Neural crest cell (in vitro differentiated cells): ENCODE data around the gene TMPRSS9. TPM values are rescaled to one million over a fixed set of nuclear protein-coding genes. Genes with fewer than 3 reads are reported as not detected.

Experiments used
- DNase-seq: peaks from one replicate; pipeline ENCODE4 v3.0.0; 2021; ENCODE audit warnings: low read depth, mixed read lengths, low spot score
- H3K27ac Mint-ChIP-seq: one replicate; pipeline ENCODE4 v1.8.0; 2021; ENCODE audit warnings: mild to moderate bottlenecking, mixed read lengths; ENCODE audit not compliant: unreplicated experiment
- H3K27me3 Mint-ChIP-seq: 2 replicates; pipeline ENCODE4 v1.8.0; 2021; ENCODE audit warnings: low read depth, mild to moderate bottlenecking, mixed read lengths
- H3K36me3 Mint-ChIP-seq: 2 replicates; pipeline ENCODE4 v1.8.0; 2021; ENCODE audit warnings: low read depth, mild to moderate bottlenecking, mixed read lengths
- H3K4me1 Mint-ChIP-seq: 2 replicates; pipeline ENCODE4 v1.8.0; 2021; ENCODE audit warnings: mixed read lengths
- H3K4me3 Mint-ChIP-seq: one replicate; pipeline ENCODE4 v1.8.0; 2021; ENCODE audit warnings: mild to moderate bottlenecking, mixed read lengths
- H3K9me3 Mint-ChIP-seq: 2 replicates; pipeline ENCODE4 v1.8.0; 2021; ENCODE audit warnings: mixed read lengths
- total RNA-seq: library from RNA; stranded (reverse); gene quantifications from 2 replicates; pipeline ENCODE4 v1.2.1, GENCODE V29; 2021
- TF ChIP-seq, protein P1 (sequence below): fragments of 200-600 bp; sonication (generic); conservative IDR thresholded peaks from 2 replicates; pipeline ENCODE4 v1.5.0; 2021; ENCODE audit warnings: antibody characterized with exemption, mild to moderate bottlenecking

The TMPRSS9 gene
- total RNA-seq, 1 donor from 2014 or later, result 0.12 TPM

DNA sequence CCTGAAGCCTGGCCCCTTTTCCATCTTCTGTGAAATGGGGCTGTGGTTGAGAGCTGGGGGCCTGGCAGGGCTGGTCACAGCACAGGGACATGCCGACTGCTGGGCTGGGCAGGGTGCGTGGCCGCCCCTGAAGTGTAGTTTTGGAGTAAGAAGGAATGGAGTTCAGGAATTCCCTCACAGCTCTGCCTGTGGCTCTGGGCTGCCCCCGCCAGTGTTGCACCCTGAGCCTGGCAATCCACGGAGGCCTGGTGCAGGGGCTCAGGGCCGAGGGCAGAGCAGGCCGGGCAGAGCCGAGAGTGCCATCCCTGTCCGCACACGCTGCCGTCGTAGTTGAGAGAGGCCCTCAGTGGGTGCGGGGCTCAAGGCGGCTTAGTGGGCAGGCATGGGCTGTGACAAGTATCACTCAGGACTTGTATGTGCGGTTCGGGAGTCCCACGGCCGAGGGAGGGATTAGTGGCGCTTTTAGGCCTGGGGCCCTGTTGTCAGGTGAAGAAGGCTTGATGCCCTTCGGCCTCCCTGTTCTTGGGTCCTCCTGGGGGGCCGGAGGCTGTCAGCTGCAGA is 21.9 kb upstream of the TMPRSS9 start:
- H3K4me3 Mint-ChIP-seq, result no peak overlapping the region
- peaks cover 26% of the 10 kb centered on the region for H3K4me1 Mint-ChIP-seq
- H3K27ac Mint-ChIP-seq, result no peak overlapping the region
- TF ChIP-seq, protein P1, sequence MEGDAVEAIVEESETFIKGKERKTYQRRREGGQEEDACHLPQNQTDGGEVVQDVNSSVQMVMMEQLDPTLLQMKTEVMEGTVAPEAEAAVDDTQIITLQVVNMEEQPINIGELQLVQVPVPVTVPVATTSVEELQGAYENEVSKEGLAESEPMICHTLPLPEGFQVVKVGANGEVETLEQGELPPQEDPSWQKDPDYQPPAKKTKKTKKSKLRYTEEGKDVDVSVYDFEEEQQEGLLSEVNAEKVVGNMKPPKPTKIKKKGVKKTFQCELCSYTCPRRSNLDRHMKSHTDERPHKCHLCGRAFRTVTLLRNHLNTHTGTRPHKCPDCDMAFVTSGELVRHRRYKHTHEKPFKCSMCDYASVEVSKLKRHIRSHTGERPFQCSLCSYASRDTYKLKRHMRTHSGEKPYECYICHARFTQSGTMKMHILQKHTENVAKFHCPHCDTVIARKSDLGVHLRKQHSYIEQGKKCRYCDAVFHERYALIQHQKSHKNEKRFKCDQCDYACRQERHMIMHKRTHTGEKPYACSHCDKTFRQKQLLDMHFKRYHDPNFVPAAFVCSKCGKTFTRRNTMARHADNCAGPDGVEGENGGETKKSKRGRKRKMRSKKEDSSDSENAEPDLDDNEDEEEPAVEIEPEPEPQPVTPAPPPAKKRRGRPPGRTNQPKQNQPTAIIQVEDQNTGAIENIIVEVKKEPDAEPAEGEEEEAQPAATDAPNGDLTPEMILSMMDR, result no peak
- peaks cover 9% of the 10 kb centered on the region for H3K36me3 Mint-ChIP-seq
- no peak for DNase-seq
- no peaks in the 10 kb centered on the region for H3K27me3 Mint-ChIP-seq
- H3K9me3 Mint-ChIP-seq, result peaks cover 5% of the 10 kb centered on the region

DNA sequence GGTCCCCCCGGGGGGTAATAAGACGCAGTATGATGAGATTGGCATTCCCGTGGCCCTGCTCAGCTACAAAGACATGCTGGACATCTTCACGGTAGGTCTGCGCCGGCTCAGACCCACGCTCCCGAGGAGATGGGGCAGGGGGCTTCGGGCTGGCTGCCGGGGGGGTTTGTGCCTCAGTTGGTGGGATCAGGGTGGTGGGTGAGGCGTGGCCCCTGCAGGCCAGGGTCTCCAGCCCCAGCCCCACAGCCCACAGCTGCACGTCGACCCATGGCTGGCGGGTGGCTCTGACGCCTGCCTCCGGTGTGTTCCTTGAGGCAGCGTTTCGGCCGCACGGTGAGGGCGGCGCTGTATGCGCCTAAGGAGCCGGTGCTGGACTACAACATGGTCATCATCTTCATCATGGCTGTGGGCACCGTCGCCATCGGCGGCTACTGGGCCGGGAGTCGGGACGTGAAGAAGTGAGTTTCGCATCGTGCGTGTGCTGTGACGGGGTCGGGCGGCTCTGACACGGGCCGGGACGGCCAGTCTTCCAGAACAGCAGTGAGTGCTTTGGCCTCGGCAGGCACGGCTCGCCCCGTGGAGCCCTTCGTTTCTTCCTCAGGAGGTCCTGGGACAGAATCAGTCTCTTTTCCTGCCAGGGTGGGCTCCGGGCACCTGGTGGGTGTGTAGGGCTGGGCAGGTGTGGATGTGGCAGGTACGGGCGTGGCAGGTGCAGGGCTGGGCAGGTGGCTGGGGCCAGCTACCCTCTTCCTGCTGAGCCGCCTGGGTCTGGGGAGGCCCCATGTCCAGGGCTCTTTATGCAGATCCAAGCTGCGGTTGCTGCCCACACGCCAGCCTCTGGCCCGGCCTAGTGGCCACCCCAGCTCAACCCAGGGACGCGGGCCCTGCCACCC is 21.1 kb upstream of the TMPRSS9 start:
- Mint-ChIP-seq H3K4me1 (peaks cover 22% of the 10 kb centered on the region), H3K9me3 (peaks cover 5% of the 10 kb centered on the region), H3K27me3 (no peaks in the 10 kb centered on the region), H3K36me3 (peaks cover 9% of the 10 kb centered on the region), H3K27ac (no peak overlapping the region), H3K4me3 (no peak overlapping the region)
- TF ChIP-seq, protein P1, result no peak
- DNase-seq, result no peak

DNA sequence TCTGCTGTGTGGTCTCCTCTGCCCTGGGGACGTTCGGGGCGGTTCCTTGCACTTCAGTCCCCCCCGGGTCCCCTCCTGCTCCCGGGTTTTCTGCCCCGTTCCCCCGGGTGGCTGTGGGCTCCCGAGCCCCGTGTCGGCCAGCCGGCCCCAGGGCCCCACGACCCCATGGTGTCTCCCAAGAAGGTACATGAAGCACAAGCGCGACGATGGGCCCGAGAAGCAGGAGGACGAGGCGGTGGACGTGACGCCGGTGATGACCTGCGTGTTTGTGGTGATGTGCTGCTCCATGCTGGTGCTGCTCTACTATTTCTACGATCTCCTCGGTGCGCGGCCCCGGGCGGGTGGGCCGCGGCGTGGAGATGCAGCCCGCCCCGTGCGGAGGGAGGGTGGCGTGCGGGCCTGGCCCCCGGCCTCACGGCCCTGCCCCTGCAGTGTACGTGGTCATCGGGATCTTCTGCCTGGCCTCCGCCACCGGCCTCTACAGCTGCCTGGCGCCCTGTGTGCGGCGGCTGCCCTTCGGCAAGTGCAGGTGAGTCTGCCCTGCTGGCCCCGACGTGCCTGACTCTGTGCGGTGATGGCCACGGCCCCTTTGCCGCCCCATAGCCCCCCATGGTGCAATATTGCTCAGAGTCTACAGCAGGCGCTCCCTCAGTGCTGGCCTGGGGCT is 20.3 kb upstream of the TMPRSS9 start:
- Mint-ChIP-seq H3K4me3 (no peak overlapping the region), H3K9me3 (peaks cover 5% of the 10 kb centered on the region), H3K27ac (no peak overlapping the region), H3K27me3 (no peaks in the 10 kb centered on the region), H3K4me1 (peaks cover 22% of the 10 kb centered on the region), H3K36me3 (peaks cover 9% of the 10 kb centered on the region)
- DNase-seq, result no peak
- TF ChIP-seq, protein P1, result no peak

DNA sequence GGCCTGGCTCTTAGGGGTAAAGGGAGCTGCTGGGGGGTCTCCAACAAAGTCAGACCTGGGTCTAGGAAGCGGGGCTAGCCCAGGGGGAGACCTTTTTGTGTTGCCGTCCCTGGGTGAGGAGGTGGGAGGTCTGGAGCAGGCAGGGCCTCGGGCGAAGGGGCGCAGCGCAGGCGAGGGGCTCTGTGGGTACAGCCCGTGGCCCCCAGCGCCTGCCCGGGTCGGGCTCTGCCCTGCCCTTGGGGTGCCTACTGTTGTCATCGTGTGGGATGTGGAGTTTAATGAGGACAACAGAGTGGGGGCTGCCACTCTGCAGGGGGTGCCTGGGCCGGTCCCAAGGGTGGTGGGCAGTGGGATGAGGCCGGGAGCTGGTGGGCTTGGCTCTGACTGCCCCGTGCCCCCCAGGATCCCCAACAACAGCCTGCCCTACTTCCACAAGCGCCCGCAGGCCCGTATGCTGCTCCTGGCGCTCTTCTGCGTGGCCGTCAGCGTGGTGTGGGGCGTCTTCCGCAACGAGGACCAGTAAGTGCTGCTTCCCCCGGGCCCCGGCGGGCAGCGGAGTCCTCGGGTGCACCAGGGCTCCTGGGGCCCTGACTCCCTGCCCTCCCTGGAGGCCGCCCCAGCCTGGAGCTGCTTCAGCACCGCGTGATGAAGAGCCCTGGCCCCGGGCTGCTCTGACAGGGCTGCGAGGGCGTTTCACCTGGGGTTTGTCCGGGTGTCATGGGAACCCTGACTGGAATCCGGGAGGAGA is 19.4 kb upstream of the TMPRSS9 start:
- peaks cover 8% of the 10 kb centered on the region for H3K36me3 Mint-ChIP-seq
- H3K4me3 Mint-ChIP-seq, result no peak overlapping the region
- no peaks in the 10 kb centered on the region for H3K27me3 Mint-ChIP-seq
- peaks cover 4% of the 10 kb centered on the region for H3K9me3 Mint-ChIP-seq
- TF ChIP-seq, protein P1, result no peak
- no peak for DNase-seq
- H3K27ac Mint-ChIP-seq, result no peak overlapping the region
- H3K4me1 Mint-ChIP-seq, result peaks cover 21% of the 10 kb centered on the region

GRCh38 chr19:2341244-2341751 is 18.8 kb upstream of the TMPRSS9 start:
- TF ChIP-seq, protein P1, result no peak
- Mint-ChIP-seq H3K27me3 (no peaks in the 10 kb centered on the region), H3K4me1 (peaks cover 15% of the 10 kb centered on the region), H3K36me3 (peaks cover 2% of the 10 kb centered on the region), H3K9me3 (no peaks in the 10 kb centered on the region), H3K27ac (no peak overlapping the region), H3K4me3 (no peak overlapping the region)
- DNase-seq, result no peak
